Measurements from ENCODE around the gene CYP19A1.
"Not testable (repeated sequence)": the region's sequence is repeated elsewhere in the genome, so short reads cannot be mapped to it uniquely, and the experiment has no call there.

Gene CYP19A1

DNA sequence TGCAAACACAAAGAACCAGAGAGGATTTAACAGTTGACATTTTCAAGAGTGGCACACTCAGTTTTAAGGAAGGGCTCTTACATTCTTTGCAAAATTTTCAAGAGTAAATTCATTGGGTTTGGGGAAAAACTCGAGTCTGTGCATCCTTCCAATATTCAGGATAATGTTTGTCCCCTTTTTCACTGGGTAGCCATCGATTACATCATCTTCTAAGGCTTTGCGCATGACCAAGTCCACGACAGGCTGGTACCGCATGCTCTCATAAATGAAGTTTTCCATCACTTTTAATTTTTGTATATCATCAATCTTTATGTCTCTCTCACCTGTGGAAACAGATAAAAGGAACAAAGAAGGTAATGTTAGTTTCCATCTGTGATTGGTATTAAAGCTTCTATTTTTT lies 126.2 kb downstream of the CYP19A1 start:
- DNase-seq (ENCODE audit: low read depth, low spot score), result no peak

- DNase-seq (ENCODE audit: low read depth, low spot score), result peak; percentile 39
Measured at GRCh38 chr15:51205050-51205975, 133.1 kb downstream of the CYP19A1 start.

GRCh38 chr15:51203797-51204196 lies 134.6 kb downstream of the CYP19A1 start:
- DNase-seq (ENCODE audit: low read depth, low spot score), result no peak

DNA sequence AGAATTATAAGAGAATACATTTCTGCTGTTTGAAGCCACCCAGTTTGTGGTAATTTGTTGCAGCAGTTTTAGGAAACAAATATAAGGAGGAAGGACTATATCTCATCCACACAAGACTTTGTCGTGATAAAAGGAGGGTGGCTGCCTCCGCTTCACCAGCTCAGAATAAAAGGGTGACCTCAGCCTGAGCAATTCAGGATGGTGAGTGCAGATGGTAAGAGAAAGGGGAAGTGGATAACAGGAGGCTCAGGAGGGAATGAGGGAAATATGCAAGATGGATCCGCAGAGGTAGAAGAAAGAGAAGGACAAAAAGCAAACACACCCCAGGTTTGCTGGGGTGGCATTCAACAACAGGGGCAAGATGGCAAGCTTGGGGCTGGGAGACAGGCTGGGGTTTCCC lies 135.6 kb downstream of the CYP19A1 start:
- DNase-seq (ENCODE audit: low read depth, low spot score), result no peak

DNA sequence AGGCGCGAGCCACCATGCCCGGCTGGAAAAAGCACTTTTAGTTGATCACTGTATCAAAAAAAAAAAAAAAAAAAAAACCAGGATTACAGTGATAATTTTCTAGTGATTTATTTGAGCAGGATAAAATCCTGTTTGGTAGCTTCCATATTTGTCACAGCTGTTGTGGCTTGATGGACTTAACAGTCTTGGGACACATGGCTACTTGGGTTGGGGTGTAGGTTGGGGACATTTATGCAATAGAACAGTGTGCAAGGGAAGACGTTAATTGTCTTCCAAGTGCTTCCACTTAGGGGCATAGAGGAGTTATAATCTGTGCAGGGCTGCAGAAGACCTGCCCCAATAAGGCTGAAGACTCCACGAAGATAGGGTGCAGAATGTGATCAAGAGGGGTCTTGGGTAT lies 136.8 kb downstream of the CYP19A1 start:
- no peak for DNase-seq (ENCODE audit: low read depth, low spot score)

DNA sequence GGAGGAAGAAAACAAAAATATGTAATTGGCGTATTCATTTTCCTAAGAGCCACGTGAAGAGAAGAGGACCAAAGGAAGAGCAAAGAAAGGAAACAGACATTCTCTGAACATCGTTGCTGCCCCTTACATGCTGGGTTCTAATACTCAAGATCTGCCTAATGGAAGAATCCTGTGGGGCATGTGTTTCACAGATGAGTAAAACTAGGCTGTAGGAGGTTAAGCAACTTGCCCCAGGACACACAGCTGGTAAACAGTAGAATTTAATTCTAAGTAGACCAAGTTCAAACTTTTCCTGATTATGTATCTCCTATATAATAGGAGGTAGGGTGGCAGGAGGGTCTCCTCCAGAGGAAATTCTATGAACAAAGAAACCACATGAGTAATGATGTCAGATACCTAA lies 137.6 kb downstream of the CYP19A1 start:
- DNase-seq (ENCODE audit: low read depth, low spot score), result no peak

GRCh38 chr15:51199541-51199940 lies 138.9 kb downstream of the CYP19A1 start:
- no peak for DNase-seq (ENCODE audit: low read depth, low spot score)

GRCh38 chr15:51198701-51199232 lies 139.6 kb downstream of the CYP19A1 start:
- DNase-seq (ENCODE audit: low read depth, low spot score), result peak; percentile 44

GRCh38 chr15:51195459-51195858 lies 142.9 kb downstream of the CYP19A1 start:
- DNase-seq (ENCODE audit: low read depth, low spot score), result no peak

DNA sequence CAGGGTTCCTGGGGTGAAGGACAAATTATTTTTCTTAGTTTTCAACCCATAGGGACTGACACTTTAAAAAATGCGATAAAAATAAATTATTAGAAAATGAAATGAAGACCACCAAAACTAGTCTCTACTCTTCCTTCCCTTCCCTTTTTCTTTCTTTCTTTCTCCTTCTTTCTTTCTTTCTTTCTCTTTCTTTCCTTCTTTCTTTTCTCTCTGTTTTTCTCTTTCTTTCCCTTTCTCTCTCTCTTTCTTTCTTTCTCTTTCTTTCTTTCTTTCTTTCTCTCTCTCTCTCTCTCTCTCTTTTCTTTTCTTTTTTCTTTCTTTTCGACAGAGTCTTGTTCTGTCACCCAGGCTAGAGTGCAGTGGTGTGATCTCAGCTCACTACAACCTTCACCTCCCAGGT lies 144.4 kb downstream of the CYP19A1 start:
- no peak for DNase-seq (ENCODE audit: low read depth, low spot score)

DNA sequence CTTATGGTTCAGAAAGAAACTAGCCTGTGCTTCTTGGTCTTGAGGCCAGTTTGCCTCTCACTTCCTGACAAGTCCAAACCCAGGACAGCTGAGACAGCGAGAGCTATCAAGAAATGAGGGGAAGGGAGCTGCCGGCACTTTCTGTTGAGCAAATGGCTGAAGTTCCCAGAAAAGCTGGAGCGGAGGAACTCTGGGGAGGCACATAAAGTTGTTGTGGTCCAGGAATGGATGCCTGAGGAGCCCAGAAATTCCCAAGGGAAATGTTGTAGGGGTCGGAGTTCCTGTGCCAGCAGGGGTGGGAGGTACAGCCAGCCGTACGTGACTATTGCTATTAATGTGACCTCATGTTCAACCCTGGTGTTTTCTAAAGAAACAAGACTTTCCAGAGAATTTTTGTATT lies 144.9 kb downstream of the CYP19A1 start:
- no peak for DNase-seq (ENCODE audit: low read depth, low spot score)

- DNase-seq (ENCODE audit: low read depth, low spot score), result peak; percentile 93
Measured at GRCh38 chr15:51192521-51193280, 145.7 kb downstream of the CYP19A1 start.

GRCh38 chr15:51191766-51192165 lies 146.6 kb downstream of the CYP19A1 start:
- no peak for DNase-seq (ENCODE audit: low read depth, low spot score)

DNA sequence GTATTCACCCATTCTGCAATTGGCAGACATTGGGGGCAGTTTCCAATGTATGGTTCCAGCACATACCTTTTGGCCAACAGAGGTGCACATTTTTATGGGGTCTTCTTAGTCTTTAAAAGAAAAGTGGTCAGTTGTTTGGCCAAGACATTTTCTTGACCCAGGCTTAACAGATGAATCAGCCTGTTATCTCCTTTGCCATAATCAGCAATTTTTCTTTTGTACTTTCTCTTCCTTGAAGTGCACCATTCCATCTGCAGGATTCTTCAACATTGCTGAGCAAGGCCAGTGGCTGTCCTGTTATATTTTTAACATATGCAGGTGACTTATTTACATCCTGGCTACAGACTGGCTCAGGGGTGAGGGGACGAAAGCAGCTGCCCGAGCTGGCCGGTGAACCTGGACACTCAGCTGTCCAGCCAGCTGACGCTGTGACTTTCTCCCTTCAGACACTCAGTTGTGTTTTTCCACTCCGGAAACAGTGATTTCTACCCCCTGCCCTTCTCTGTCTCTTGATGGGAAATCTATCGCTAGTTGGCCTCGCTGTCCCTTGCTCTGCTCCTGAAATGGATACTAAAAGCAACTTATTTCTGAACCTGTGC lies 147.2 kb downstream of the CYP19A1 start:
- no peak for DNase-seq (ENCODE audit: low read depth, low spot score)

- DNase-seq (ENCODE audit: low read depth, low spot score), result no peak
Measured at GRCh38 chr15:51190424-51191068, 147.8 kb downstream of the CYP19A1 start.

DNA sequence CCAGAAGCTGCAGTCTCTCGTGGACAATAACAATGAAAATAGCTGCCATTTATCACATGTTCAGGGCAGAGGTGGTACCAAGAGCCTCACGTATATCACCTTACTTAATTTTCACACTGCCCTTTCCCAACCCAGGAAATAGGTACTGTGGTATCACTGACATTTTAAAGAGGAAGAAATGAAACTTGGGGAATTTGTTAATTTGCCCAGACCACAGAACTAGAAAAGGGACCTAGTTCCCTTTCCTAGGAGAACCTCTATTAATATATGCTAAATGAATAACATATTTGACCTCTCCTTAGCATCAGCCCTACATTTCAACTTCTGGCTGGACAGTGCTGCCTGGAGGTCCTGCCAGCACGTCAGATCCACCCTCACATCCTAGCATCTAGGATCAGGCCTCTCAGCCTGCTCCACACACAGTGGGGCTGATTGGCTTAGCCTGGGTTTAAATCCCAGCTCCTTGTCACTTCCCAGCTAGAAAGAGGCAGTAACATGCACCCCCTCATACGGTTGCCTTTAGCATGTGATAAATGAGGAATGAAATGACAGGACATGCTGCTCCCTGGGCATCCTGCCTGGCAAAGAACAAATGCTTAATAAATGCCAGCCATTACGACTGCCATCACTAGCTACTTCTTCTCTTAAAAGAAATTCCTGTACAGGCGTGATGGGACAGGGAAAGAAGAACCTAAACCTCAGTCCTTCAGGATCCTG lies 148.6 kb downstream of the CYP19A1 start:
- no peak for DNase-seq (ENCODE audit: low read depth, low spot score)

GRCh38 chr15:51188791-51189190 lies 149.6 kb downstream of the CYP19A1 start:
- DNase-seq (ENCODE audit: low read depth, low spot score), result not testable (repeated sequence)

DNA sequence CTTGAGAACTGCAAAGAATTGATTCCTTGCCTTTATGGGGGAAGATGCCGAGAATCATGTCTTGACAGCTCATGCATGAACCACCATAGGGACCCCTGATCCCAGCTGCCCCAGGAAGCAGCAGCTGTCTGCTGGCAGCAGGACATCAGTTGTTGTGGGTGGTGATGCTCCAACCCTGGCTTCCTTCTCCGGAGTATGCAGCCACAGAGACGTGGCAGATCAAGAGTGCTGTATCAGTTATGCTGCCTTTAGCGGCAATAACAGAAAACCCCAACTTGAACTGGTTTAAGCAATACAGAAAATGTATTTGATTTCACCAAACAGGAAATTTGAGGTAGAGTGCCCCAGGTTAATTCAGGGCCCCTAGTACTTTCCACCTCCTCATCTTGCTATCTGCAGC lies 151.5 kb downstream of the CYP19A1 start:
- DNase-seq (ENCODE audit: low read depth, low spot score), result no peak

DNA sequence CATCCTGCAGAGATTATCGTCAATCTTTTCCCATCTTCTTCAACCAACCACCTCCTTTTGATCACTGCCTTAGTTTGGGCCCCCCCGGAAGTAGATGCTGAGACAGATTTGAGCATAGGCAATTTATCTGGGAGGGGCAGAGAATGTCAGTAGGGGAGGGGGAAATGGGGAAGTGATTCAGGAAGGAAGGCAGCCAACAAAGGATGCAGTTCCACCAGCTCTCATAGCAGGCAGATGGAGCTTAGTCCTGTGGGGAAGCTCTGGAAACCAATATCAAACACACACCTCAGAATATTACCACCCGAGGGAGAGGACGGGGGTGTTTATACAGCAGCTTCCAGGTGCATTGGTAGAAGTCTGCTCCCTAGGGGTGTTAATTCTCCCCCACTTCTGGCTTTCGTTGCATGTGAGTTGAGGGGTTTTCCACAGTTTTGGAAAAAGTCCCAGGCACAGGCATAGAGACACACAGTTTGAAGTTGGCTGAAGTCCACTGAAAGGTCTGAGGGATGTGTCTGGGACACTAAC lies 152.2 kb downstream of the CYP19A1 start:
- no peak for DNase-seq (ENCODE audit: low read depth, low spot score)
